Hepatocyte (in vitro differentiated cells): ENCODE data around the gene CWC15.

Source experiments
- EZH2 ChIP-seq: fragments of 200-600 bp; sonication (generic); IDR thresholded peaks from 2 replicates; pipeline ENCODE4 v1.6.1; 2016; ENCODE audit warnings: antibody characterized with exemption, mild to moderate bottlenecking, borderline replicate concordance
- EZH2phosphoT487 ChIP-seq: fragments of 200-600 bp; sonication (generic); IDR thresholded peaks from one replicate; pipeline ENCODE4 v1.6.1; 2018; ENCODE audit warnings: antibody characterized with exemption, mild to moderate bottlenecking, low read depth, moderate library complexity; ENCODE audit not compliant: unreplicated experiment, severe bottlenecking
- TF ChIP-seq, protein P1 (sequence below): fragments of 200-600 bp; sonication (generic); IDR thresholded peaks from 2 replicates; pipeline ENCODE4 v1.5.1; 2016; ENCODE audit warnings: antibody characterized with exemption, mild to moderate bottlenecking; ENCODE audit not compliant: poor library complexity

DNA sequence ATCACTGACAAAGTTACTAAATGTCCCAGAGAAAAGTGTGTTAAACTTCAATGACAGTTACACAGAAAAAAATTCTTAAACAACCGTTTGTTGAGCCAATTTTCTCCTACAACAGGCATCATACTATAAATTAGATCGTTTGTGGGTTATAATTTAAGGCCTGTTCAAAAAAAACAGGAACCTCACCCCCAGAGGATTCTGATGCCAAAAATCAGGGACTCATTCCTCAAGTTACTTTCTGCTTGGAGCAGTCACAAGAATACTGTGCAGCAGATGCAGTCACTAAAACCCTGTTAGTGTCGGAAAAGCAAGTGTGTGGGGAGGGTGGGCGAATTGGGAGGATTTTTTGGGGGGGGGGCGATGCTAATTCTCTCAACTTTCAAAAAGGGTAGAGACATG, 657 bp downstream of the CWC15 start:
- TF ChIP-seq, protein P1, sequence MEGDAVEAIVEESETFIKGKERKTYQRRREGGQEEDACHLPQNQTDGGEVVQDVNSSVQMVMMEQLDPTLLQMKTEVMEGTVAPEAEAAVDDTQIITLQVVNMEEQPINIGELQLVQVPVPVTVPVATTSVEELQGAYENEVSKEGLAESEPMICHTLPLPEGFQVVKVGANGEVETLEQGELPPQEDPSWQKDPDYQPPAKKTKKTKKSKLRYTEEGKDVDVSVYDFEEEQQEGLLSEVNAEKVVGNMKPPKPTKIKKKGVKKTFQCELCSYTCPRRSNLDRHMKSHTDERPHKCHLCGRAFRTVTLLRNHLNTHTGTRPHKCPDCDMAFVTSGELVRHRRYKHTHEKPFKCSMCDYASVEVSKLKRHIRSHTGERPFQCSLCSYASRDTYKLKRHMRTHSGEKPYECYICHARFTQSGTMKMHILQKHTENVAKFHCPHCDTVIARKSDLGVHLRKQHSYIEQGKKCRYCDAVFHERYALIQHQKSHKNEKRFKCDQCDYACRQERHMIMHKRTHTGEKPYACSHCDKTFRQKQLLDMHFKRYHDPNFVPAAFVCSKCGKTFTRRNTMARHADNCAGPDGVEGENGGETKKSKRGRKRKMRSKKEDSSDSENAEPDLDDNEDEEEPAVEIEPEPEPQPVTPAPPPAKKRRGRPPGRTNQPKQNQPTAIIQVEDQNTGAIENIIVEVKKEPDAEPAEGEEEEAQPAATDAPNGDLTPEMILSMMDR: no peak
- TF ChIP-seq EZH2: no peak
- TF ChIP-seq EZH2phosphoT487: no peak
